ENCODE results near the gene ELK4.

DNA sequence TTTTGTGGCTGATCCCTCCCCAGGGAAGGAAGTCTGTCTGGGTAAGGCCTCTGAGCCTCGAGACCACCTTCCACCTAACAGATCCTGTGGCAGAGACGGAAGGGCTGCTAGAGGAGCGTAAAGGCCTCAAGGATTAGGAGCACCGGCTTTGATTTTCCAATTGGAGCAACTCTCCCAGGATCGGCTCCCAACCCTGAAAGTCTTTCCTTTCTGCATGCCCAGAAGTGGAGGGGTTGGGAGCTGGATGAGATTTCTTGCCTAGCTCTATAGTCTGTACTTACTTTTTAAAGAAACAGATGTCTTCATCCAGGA, 41.4 kb downstream of the ELK4 start:
- TF ChIP-seq POLR2AphosphoS5 (IDR thresholded peaks at IDR 0.05; ENCODE audit: low read depth, low read length) (no peak), TAF1 (IDR thresholded peaks at IDR 0.05; ENCODE audit: borderline replicate concordance, insufficient read depth, low read length) (no peak), SIN3A (IDR thresholded peaks at IDR 0.05; ENCODE audit: borderline replicate concordance, insufficient read depth, low read length) (no peak), REST (IDR thresholded peaks at IDR 0.05; ENCODE audit: insufficient read depth in 1 of 2, low read depth in 2 of 2, low read length in 2 of 2) (no peak)
